Measurements from ENCODE around the gene PRCD.

PRCD gene

GRCh38 chr17:76588182-76588581 lies 48.3 kb downstream of the PRCD start:
- no peak for DNase-seq (ENCODE audit: extremely low read depth in 1 of 2, low read depth in 1 of 2)

GRCh38 chr17:76593384-76593826 lies 53.6 kb downstream of the PRCD start:
- no peak for DNase-seq (ENCODE audit: extremely low read depth in 1 of 2, low read depth in 1 of 2)

- no peak for DNase-seq (ENCODE audit: extremely low read depth in 1 of 2, low read depth in 1 of 2)
Observed at GRCh38 chr17:76593959-76594358, 54.1 kb downstream of the PRCD start.

- DNase-seq (ENCODE audit: extremely low read depth in 1 of 2, low read depth in 1 of 2), result no peak
Observed at GRCh38 chr17:76594690-76595089, 54.8 kb downstream of the PRCD start.
